HepG2 (cell line): Measurements from ENCODE around the gene SMOC1. TPM values are rescaled to one million over a fixed set of nuclear protein-coding genes. Genes with fewer than 3 reads are reported as not detected.

Source experiments
- AFF4 ChIP-seq: sonication (generic); formaldehyde crosslinking; IDR thresholded peaks from 2 replicates; pipeline ENCODE4 v1.4.0; 2020; ENCODE audit warnings: missing genetic modification reagents
- ATF7 ChIP-seq, 2 experiments: fragments of 450-650 bp in 1 of 2; sonication (generic) in 1 of 2; formaldehyde crosslinking in 1 of 2; IDR thresholded peaks; 2 replicates each; pipeline versions ENCODE4 v1.4.0 to v1.6.1; 2016 to 2020; ENCODE audit warnings: antibody characterized with exemption in 1 of 2, mild to moderate bottlenecking in 1 of 2, missing genetic modification reagents in 1 of 2
- GTF2F1 ChIP-seq: fragments of 150-350 bp; IDR thresholded peaks from 2 replicates; pipeline ENCODE4 v1.6.1; 2014; ENCODE audit warnings: low read length
- KLF11 ChIP-seq: IDR thresholded peaks from 2 replicates; pipeline ENCODE4 v1.6.1; 2016; ENCODE audit warnings: missing compliant biosample characterization
- MBD4 ChIP-seq: IDR thresholded peaks from 2 replicates; pipeline ENCODE4 v1.6.1; 2012; ENCODE audit warnings: low read length, inconsistent platforms, borderline replicate concordance
- POLR2AphosphoS2 ChIP-seq: IDR thresholded peaks from 2 replicates; pipeline ENCODE4 v1.6.1; 2011; ENCODE audit warnings: low read depth, low read length, improper control_type of control experiment
- RARA ChIP-seq: IDR thresholded peaks from 2 replicates; pipeline ENCODE4 v1.6.1; 2016; ENCODE audit warnings: missing genetic modification reagents, missing compliant biosample characterization
- RFX3 ChIP-seq: IDR thresholded peaks from 2 replicates; pipeline ENCODE4 v1.6.1; 2016; ENCODE audit warnings: missing biosample characterization, missing genetic modification reagents
- THYN1 ChIP-seq: sonication (generic); formaldehyde crosslinking; IDR thresholded peaks from 2 replicates; pipeline ENCODE4 v1.8.1; 2023; ENCODE audit warnings: low read depth, mild to moderate bottlenecking, moderate library complexity, missing genetic modification reagents, borderline replicate concordance
- ZBTB49 ChIP-seq: sonication (generic); formaldehyde crosslinking; IDR thresholded peaks from 2 replicates; pipeline ENCODE4 v1.4.0; 2020; ENCODE audit warnings: missing genetic modification reagents, borderline replicate concordance
- ZNF10 ChIP-seq: sonication (generic); formaldehyde crosslinking; IDR thresholded peaks from 2 replicates; pipeline ENCODE4 v1.4.0; 2020; ENCODE audit warnings: mild to moderate bottlenecking, low read depth, missing genetic modification reagents, borderline replicate concordance
- polyA plus RNA-seq, 8 experiments: library from polyadenylated mRNA; depleted of rRNA in 3 of 8; stranded (reverse) in 7 of 8; unstranded in 1 of 8; fragments of >200 nt; fragmentation: Illumina TruSeq in 4 of 8; extraction: Trizol in 4 of 8; gene quantifications; 2 replicates each; pipeline versions ENCODE4 v1.2.1 to v1.2.3, GENCODE V29; 2011 to 2016; ENCODE audit warnings: low read depth in 4 of 8, missing spikeins in 1 of 8, mixed read lengths in 1 of 8; ENCODE audit not compliant: insufficient read depth in 1 of 8
- total RNA-seq, 5 experiments: library from RNA; depleted of rRNA; stranded (reverse); fragments of >200 nt; fragmentation: Illumina TruSeq; extraction: Trizol; gene quantifications; 2 replicates each; pipeline ENCODE4 v1.2.3, GENCODE V29; 2016; ENCODE audit warnings: low read depth in 1 of 5
- TF ChIP-seq, protein P1 (sequence below): sonication (generic); formaldehyde crosslinking; IDR thresholded peaks from one replicate; pipeline ENCODE4 v1.5.1; 2020; ENCODE audit warnings: mild to moderate bottlenecking, missing genetic modification reagents; ENCODE audit errors: not compliant biosample characterization

SMOC1 gene
- total and polyA plus RNA-seq, 2 of the 13 experiments (the other 11 are each of a cell fraction or from before 2014, with no cell fraction given) = 17.8 to 35.6 TPM

DNA sequence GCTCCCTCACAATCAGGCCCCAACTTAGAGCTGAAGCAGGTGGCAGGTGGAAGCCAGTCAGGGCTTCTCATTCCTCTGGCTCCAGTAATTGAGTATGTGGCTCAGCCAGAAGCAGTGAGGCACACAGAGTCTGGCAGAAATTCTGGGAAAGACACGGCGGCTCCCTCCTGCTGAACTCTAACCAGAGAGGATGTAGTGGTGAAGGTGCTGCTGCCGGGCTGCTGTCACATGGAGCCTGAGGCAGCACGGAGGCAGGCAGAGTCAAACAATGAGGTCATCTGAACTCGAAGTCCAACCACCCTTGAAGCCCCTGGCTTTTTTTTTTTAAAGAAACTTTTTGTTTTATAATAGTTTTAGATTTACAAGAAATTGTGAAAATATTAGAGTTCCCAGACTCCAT lies 33.4 kb upstream of the SMOC1 start (continued):
- TF ChIP-seq ZBTB49 (CRISPR knock-in tag) = no peak
- no peak for TF ChIP-seq RFX3 (CRISPR knock-in tag)
- peak; percentile 67; the same call in 1 of the 2 replicates for TF ChIP-seq KLF11 (CRISPR knock-in tag)
- TF ChIP-seq POLR2AphosphoS2 = no peak
- no peak for TF ChIP-seq ZNF10 (CRISPR knock-in tag)
- no peak for TF ChIP-seq MBD4
- no peak for TF ChIP-seq GTF2F1
- peak; percentile 81 for TF ChIP-seq ATF7 (IDR thresholded peaks at IDR 0.05)
- TF ChIP-seq ATF7 (CRISPR knock-in tag; IDR thresholded peaks at IDR 0.05) = peak; percentile 96
- no peak for TF ChIP-seq THYN1 (CRISPR knock-in tag)
- no peak for TF ChIP-seq AFF4
- TF ChIP-seq, protein P1, sequence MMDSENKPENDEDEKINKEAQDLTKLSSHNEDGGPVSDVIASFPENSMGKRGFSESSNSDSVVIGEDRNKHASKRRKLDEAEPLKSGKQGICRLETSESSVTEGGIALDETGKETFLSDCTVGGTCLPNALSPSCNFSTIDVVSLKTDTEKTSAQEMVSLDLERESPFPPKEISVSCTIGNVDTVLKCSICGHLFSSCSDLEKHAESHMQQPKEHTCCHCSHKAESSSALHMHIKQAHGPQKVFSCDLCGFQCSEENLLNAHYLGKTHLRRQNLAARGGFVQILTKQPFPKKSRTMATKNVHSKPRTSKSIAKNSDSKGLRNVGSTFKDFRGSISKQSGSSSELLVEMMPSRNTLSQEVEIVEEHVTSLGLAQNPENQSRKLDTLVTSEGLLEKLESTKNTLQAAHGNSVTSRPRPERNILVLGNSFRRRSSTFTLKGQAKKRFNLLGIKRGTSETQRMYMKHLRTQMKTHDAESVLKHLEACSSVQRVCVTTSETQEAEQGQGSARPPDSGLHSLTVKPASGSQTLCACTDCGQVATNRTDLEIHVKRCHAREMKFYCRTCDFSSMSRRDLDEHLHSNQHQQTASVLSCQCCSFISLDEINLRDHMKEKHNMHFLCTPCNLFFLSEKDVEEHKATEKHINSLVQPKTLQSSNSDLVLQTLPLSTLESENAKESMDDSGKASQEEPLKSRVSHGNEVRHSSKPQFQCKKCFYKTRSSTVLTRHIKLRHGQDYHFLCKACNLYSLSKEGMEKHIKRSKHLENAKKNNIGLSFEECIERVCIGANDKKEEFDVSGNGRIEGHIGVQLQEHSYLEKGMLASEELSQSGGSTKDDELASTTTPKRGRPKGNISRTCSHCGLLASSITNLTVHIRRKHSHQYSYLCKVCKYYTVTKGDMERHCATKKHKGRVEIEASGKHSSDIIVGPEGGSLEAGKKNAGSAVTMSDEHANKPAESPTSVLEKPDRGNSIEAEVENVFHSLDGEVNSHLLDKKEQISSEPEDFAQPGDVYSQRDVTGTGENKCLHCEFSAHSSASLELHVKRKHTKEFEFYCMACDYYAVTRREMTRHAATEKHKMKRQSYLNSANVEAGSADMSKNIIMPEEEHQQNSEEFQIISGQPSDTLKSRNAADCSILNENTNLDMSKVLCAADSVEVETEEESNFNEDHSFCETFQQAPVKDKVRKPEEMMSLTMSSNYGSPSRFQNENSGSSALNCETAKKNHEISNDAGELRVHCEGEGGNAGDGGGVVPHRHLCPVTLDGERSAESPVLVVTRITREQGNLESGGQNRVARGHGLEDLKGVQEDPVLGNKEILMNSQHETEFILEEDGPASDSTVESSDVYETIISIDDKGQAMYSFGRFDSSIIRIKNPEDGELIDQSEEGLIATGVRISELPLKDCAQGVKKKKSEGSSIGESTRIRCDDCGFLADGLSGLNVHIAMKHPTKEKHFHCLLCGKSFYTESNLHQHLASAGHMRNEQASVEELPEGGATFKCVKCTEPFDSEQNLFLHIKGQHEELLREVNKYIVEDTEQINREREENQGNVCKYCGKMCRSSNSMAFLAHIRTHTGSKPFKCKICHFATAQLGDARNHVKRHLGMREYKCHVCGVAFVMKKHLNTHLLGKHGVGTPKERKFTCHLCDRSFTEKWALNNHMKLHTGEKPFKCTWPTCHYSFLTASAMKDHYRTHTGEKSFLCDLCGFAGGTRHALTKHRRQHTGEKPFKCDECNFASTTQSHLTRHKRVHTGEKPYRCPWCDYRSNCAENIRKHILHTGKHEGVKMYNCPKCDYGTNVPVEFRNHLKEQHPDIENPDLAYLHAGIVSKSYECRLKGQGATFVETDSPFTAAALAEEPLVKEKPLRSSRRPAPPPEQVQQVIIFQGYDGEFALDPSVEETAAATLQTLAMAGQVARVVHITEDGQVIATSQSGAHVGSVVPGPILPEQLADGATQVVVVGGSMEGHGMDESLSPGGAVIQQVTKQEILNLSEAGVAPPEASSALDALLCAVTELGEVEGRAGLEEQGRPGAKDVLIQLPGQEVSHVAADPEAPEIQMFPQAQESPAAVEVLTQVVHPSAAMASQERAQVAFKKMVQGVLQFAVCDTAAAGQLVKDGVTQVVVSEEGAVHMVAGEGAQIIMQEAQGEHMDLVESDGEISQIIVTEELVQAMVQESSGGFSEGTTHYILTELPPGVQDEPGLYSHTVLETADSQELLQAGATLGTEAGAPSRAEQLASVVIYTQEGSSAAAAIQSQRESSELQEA (CRISPR knock-in tag) = no peak
- TF ChIP-seq RARA = peak; percentile 24; the same call in 1 of the 2 replicates
